Suprapubic skin (tissue), 3 donors: ENCODE data around the gene DCUN1D3.
"Not testable (repeated sequence)": the region's sequence is repeated elsewhere in the genome, so short reads cannot be mapped to it uniquely, and the experiment has no call there.

Experiments
- CTCF ChIP-seq, 2 donors: fragments of 200-600 bp in 1 of 2; fragments of 450-650 bp in 1 of 2; sonication (generic) in 1 of 2; IDR thresholded peaks; one replicate each; pipeline ENCODE4 v1.5.1; 2016 to 2019; ENCODE audit warnings: antibody characterized with exemption in 2 of 2, mild to moderate bottlenecking in 1 of 2, moderate library complexity in 1 of 2
- EP300 ChIP-seq: sonication (generic); formaldehyde crosslinking; IDR thresholded peaks from one replicate; pipeline ENCODE4 v1.6.1; 2017; ENCODE audit warnings: antibody characterized with exemption
- POLR2A ChIP-seq, 2 donors: fragments of 450-650 bp; IDR thresholded peaks; one replicate each; pipeline ENCODE4 v1.6.1; 2017; ENCODE audit warnings: antibody characterized with exemption in 2 of 2, mild to moderate bottlenecking in 2 of 2, moderate library complexity in 2 of 2

- TF ChIP-seq CTCF (IDR thresholded peaks at IDR 0.05); POLR2A (IDR thresholded peaks at IDR 0.05); EP300: not testable (repeated sequence)
These were observed 45.4 kb upstream of the DCUN1D3 start for GRCh38 chr16:20945575-20945875.
